Endodermal cell (in vitro differentiated cells): Measurements from ENCODE around the gene MAPK14. TPM values are rescaled to one million over a fixed set of nuclear protein-coding genes. Genes with fewer than 3 reads are reported as not detected.

Experiments
- DNase-seq: peaks from one replicate; pipeline ENCODE4 v3.0.0-alpha.2; 2017
- H3K27ac ChIP-seq: 2 replicates; pipeline ENCODE4 v1.5.1; 2013; ENCODE audit warnings: mild to moderate bottlenecking, low read depth, low read length, moderate library complexity
- H3K27me3 ChIP-seq: 2 replicates; pipeline ENCODE4 v1.6.1; 2013; ENCODE audit warnings: mild to moderate bottlenecking, low read length, moderate library complexity; ENCODE audit not compliant: insufficient read depth, control insufficient read depth, poor library complexity, severe bottlenecking
- H3K36me3 ChIP-seq: 2 replicates; pipeline ENCODE4 v1.7.0; 2013; ENCODE audit warnings: mild to moderate bottlenecking, low read length, moderate library complexity; ENCODE audit not compliant: control insufficient read depth, insufficient read depth
- H3K4me1 ChIP-seq: one replicate; pipeline ENCODE4 v1.7.0; 2013; ENCODE audit warnings: low read length; ENCODE audit not compliant: control insufficient read depth, insufficient read depth
- H3K4me3 ChIP-seq: 2 replicates; pipeline ENCODE4 v1.5.1; 2013; ENCODE audit warnings: mild to moderate bottlenecking, low read length, moderate library complexity
- H3K9ac ChIP-seq: 2 replicates; pipeline ENCODE4 v1.6.1; 2013; ENCODE audit warnings: mild to moderate bottlenecking, low read length, moderate library complexity; ENCODE audit not compliant: poor library complexity, severe bottlenecking; ENCODE audit errors: extremely low read depth
- H3K9me3 ChIP-seq: 2 replicates; pipeline ENCODE4 v1.6.1; 2013; ENCODE audit warnings: mild to moderate bottlenecking, low read length, moderate library complexity; ENCODE audit not compliant: control insufficient read depth
- H3K27ac Mint-ChIP-seq: 2 replicates; pipeline ENCODE4 v1.8.0; 2020; ENCODE audit warnings: mixed read lengths
- H3K27me3 Mint-ChIP-seq: 2 replicates; pipeline ENCODE4 v1.8.0; 2021; ENCODE audit warnings: mild to moderate bottlenecking, mixed read lengths; ENCODE audit not compliant: insufficient read depth
- H3K36me3 Mint-ChIP-seq: 2 replicates; pipeline ENCODE4 v1.8.0; 2020; ENCODE audit warnings: low read depth, mixed read lengths
- H3K4me1 Mint-ChIP-seq: 2 replicates; pipeline ENCODE4 v1.8.0; 2020; ENCODE audit warnings: mixed read lengths
- H3K4me3 Mint-ChIP-seq: 2 replicates; pipeline ENCODE4 v1.8.0; 2020; ENCODE audit warnings: mild to moderate bottlenecking, moderate library complexity, mixed read lengths
- H3K9me3 Mint-ChIP-seq: 2 replicates; pipeline ENCODE4 v1.8.0; 2020; ENCODE audit warnings: mild to moderate bottlenecking, mixed read lengths
- CTCF ChIP-seq: fragments of 200-600 bp; sonication (generic); conservative IDR thresholded peaks from 2 replicates; pipeline ENCODE4 v1.5.0; 2021; ENCODE audit warnings: antibody characterized with exemption, mild to moderate bottlenecking
- WGBS, 2 experiments: methylation state at CpG; one replicate each; pipeline versions ENCODE4 v1.1.5 to v1.1.7; 2013; ENCODE audit warnings: missing lambda C conversion rate in 2 of 2, mixed read lengths in 1 of 2; ENCODE audit not compliant: insufficient coverage in 1 of 2, insufficient read length in 1 of 2; 5-methylcytosine and 5-hydroxymethylcytosine counted together
- total RNA-seq, 2 donors: library from RNA; stranded (reverse); fragmentation: NEBNext Ultra II Directional in 1 of 2; extraction: Animal tissue kit (Norgen Biotek cat#: 25700) in 1 of 2; gene quantifications; 2 replicates in 1 of 2; 3 replicates in 1 of 2; pipeline ENCODE4 v1.2.1, GENCODE V29; 2021

Gene MAPK14
- total RNA-seq, 2 donors from 2014 or later: 36.4 to 40.6 TPM

- no peak for DNase-seq
- no peak overlapping the region for H3K4me3 Mint-ChIP-seq
Measured at GRCh38 chr6:36145495-36145894, 117.9 kb downstream of the MAPK14 start.

GRCh38 chr6:36147294-36147693 is 119.7 kb downstream of the MAPK14 start:
- Histone ChIP-seq H3K9me3 (no peaks in the 10 kb centered on the region), H3K36me3 (no peaks in the 10 kb centered on the region), H3K4me3 (no peak overlapping the region), H3K27ac (no peak overlapping the region), H3K4me1 (no peaks in the 10 kb centered on the region), H3K9ac (no peak overlapping the region), H3K27me3 (no peaks in the 10 kb centered on the region)
- no peaks in the 10 kb centered on the region for H3K27me3 Mint-ChIP-seq
- H3K27ac Mint-ChIP-seq: no peak overlapping the region
- 95 to 100% methylated on average over 2 to 3 of the region's 3 CpGs for WGBS, 2 experiments
- peaks cover 6% of the 10 kb centered on the region for H3K9me3 Mint-ChIP-seq
- no peak for DNase-seq
- H3K36me3 Mint-ChIP-seq: no peaks in the 10 kb centered on the region
- no peak for TF ChIP-seq CTCF
- H3K4me1 Mint-ChIP-seq: no peaks in the 10 kb centered on the region
- no peak overlapping the region for H3K4me3 Mint-ChIP-seq

More at GRCh38 chr6:36145495-36145894, 117.9 kb downstream of the MAPK14 start:
- Histone ChIP-seq H3K27ac (no peak overlapping the region), H3K9me3 (no peaks in the 10 kb centered on the region), H3K4me1 (no peaks in the 10 kb centered on the region), H3K9ac (no peak overlapping the region), H3K27me3 (no peaks in the 10 kb centered on the region), H3K4me3 (no peak overlapping the region), H3K36me3 (no peaks in the 10 kb centered on the region)
- H3K4me1 Mint-ChIP-seq: peaks cover under 1% of the 10 kb centered on the region
- 86 to 100% methylated on average over 4 of the region's 4 CpGs for WGBS, 2 experiments
- no peaks in the 10 kb centered on the region for H3K27me3 Mint-ChIP-seq
- no peaks in the 10 kb centered on the region for H3K36me3 Mint-ChIP-seq
- no peak overlapping the region for H3K27ac Mint-ChIP-seq
- peaks cover 6% of the 10 kb centered on the region for H3K9me3 Mint-ChIP-seq
- TF ChIP-seq CTCF: no peak

- peaks cover 7% of the 10 kb centered on the region for H3K9me3 Mint-ChIP-seq
- TF ChIP-seq CTCF: no peak
Measured at GRCh38 chr6:36149476-36149875, 121.9 kb downstream of the MAPK14 start.

More at GRCh38 chr6:36149476-36149875, 121.9 kb downstream of the MAPK14 start:
- Histone ChIP-seq H3K4me3 (no peak overlapping the region), H3K27ac (no peak overlapping the region), H3K4me1 (no peaks in the 10 kb centered on the region), H3K9ac (no peak overlapping the region), H3K9me3 (no peaks in the 10 kb centered on the region), H3K36me3 (no peaks in the 10 kb centered on the region), H3K27me3 (no peaks in the 10 kb centered on the region)
- H3K27ac Mint-ChIP-seq: no peak overlapping the region
- no peaks in the 10 kb centered on the region for H3K27me3 Mint-ChIP-seq
- no peak for DNase-seq
- H3K4me3 Mint-ChIP-seq: no peak overlapping the region
- no peaks in the 10 kb centered on the region for H3K4me1 Mint-ChIP-seq
- H3K36me3 Mint-ChIP-seq: no peaks in the 10 kb centered on the region
